GM12878 (cell line): ENCODE data around the gene ADAMTS7. TPM values are rescaled to one million over a fixed set of nuclear protein-coding genes. Genes with fewer than 3 reads are reported as not detected.

Experiments
- ATAC-seq: fragments of 200-7000 bp; cut with Tn5 transposase; 3 replicates; pipeline ENCODE4 v1.9.1; 2020; ENCODE audit warnings: mild to moderate bottlenecking, moderate library complexity
- BruUV-seq: library from RNA; stranded (reverse); fragments of 400-500 nt; replicated peaks from 2 replicates; lab custom pipeline; 2021; lab: Mats Ljungman, UMichigan
- CTCF ChIA-PET: fragments of 300-600 bp; sonication (Branson Sonifier 250); formaldehyde crosslinking; extraction: SDS; loops from one replicate; lab custom pipeline; 2021; ENCODE audit warnings: inconsistent platforms; lab: Yijun Ruan, JAX
- POLR2A ChIA-PET: fragments of 350-600 bp; formaldehyde crosslinking; extraction: SDS; loops from one replicate; lab custom pipeline; 2021; ENCODE audit warnings: inconsistent platforms; lab: Charles Lee
- RAD21 ChIA-PET: fragments of 300-600 bp; sonication (Branson Sonifier 250); formaldehyde crosslinking; loops from one replicate; lab custom pipeline; 2023; ENCODE audit warnings: antibody characterized with exemption; ENCODE audit not compliant: unreplicated experiment; lab: Charles Lee
- SMC1A ChIA-PET: fragments of 300-600 bp; sonication (Branson Sonifier 250); formaldehyde crosslinking; loops from one replicate; lab custom pipeline; 2023; ENCODE audit not compliant: unreplicated experiment, uncharacterized antibody; lab: Charles Lee
- DNase-seq: peaks from one replicate; pipeline ENCODE4 v3.0.0-alpha.2; 2011; ENCODE audit warnings: low read depth, low spot score
- FAIRE-seq: peaks from 3 replicates; lab custom pipeline; 2011; peaks lifted over from hg19 to GRCh38; lab: Jason Lieb, UNC
- H2AFZ ChIP-seq: 2 replicates; pipeline ENCODE4 v1.6.0; 2011; ENCODE audit warnings: low read depth, low read length, control low read depth; ENCODE audit not compliant: control insufficient read depth
- H3K27ac ChIP-seq: 2 replicates; pipeline ENCODE4 v1.5.1; 2011; ENCODE audit warnings: control low read depth; ENCODE audit not compliant: control insufficient read depth, insufficient read depth
- H3K27me3 ChIP-seq, 2 experiments: replicated peaks in 1 of 2; 2 replicates each; pipeline versions ENCODE4 v1.6.0 to v1.6.1; 2011; ENCODE audit warnings: low read length in 1 of 2; ENCODE audit not compliant: control insufficient read depth in 2 of 2, insufficient read depth in 2 of 2
- H3K36me3 ChIP-seq, 2 experiments: 2 replicates each; pipeline ENCODE4 v1.5.1; 2011; ENCODE audit warnings: low read length in 1 of 2; ENCODE audit not compliant: control insufficient read depth in 2 of 2, insufficient read depth in 2 of 2
- H3K4me1 ChIP-seq: 2 replicates; pipeline ENCODE4 v1.6.1; 2011; ENCODE audit warnings: mild to moderate bottlenecking, low read length, moderate library complexity, mixed read lengths; ENCODE audit not compliant: control insufficient read depth, insufficient read depth
- H3K4me2 ChIP-seq: 2 replicates; pipeline ENCODE4 v1.6.0; 2011; ENCODE audit warnings: control low read depth; ENCODE audit not compliant: control insufficient read depth, insufficient read depth
- H3K4me3 ChIP-seq: fragments of 200-600 bp; sonication (generic); 2 replicates; pipeline ENCODE4 v1.5.1; 2016
- H3K79me2 ChIP-seq: 2 replicates; pipeline ENCODE4 v1.6.0; 2011; ENCODE audit warnings: low read length; ENCODE audit not compliant: control insufficient read depth, insufficient read depth
- H3K9ac ChIP-seq: 2 replicates; pipeline ENCODE4 v1.8.0; 2011; ENCODE audit warnings: low read length, control low read depth, mixed read lengths; ENCODE audit not compliant: control insufficient read depth, insufficient read depth
- H3K9me3 ChIP-seq: replicated peaks from 3 replicates; pipeline ENCODE4 v1.5.1; 2011; ENCODE audit warnings: mild to moderate bottlenecking, low read length; ENCODE audit not compliant: control insufficient read depth, insufficient read depth
- H4K20me1 ChIP-seq: 2 replicates; pipeline ENCODE4 v1.6.0; 2011; ENCODE audit not compliant: control insufficient read depth, insufficient read depth
- ASH2L ChIP-seq: fragments of 300-600, 200-600 bp; sonication (generic); IDR thresholded peaks from 2 replicates; pipeline ENCODE4 v1.6.1; 2017; ENCODE audit warnings: low read depth, mild to moderate bottlenecking, borderline replicate concordance
- FOXM1 ChIP-seq: IDR thresholded peaks from 2 replicates; pipeline ENCODE4 v1.6.1; 2012; ENCODE audit warnings: low read depth, mild to moderate bottlenecking, inconsistent platforms, low read length, moderate library complexity
- LARP7 ChIP-seq: fragments of 450-650 bp; IDR thresholded peaks from 2 replicates; pipeline ENCODE4 v1.6.1; 2017; ENCODE audit warnings: mild to moderate bottlenecking
- MEF2A ChIP-seq: IDR thresholded peaks from 2 replicates; pipeline ENCODE4 v1.6.1; 2011; ENCODE audit warnings: low read depth, mild to moderate bottlenecking, low read length, moderate library complexity; ENCODE audit not compliant: insufficient read depth
- NRF1 ChIP-seq: conservative IDR thresholded peaks from 2 replicates; pipeline ENCODE4 v1.6.1; 2011; ENCODE audit warnings: mild to moderate bottlenecking, low read depth, low read length, improper control_type of control experiment
- POLR2A ChIP-seq: IDR thresholded peaks from 2 replicates; pipeline ENCODE4 v1.6.1; 2011; ENCODE audit warnings: low read depth, mild to moderate bottlenecking, low read length
- RAD51 ChIP-seq: fragments of 450-650 bp; IDR thresholded peaks from 2 replicates; pipeline ENCODE4 v1.6.1; 2016; ENCODE audit warnings: moderate library complexity, mild to moderate bottlenecking, inconsistent platforms
- RBBP5 ChIP-seq: fragments of 200-600 bp; sonication (generic); conservative IDR thresholded peaks from 2 replicates; pipeline ENCODE4 v1.6.1; 2016
- SIN3A ChIP-seq: IDR thresholded peaks from 2 replicates; pipeline ENCODE4 v1.6.1; 2012; ENCODE audit warnings: low read depth, low read length, improper control_type of control experiment
- SREBF2 ChIP-seq: IDR thresholded peaks from 2 replicates; pipeline ENCODE4 v1.6.1; 2012; ENCODE audit warnings: mild to moderate bottlenecking, low read length
- SRF ChIP-seq, 2 experiments: IDR thresholded peaks; 2 replicates each; pipeline ENCODE4 v1.6.1; 2011; ENCODE audit warnings: low read depth in 2 of 2, low read length in 2 of 2, mild to moderate bottlenecking in 1 of 2, moderate library complexity in 1 of 2
- ZNF24 ChIP-seq: fragments of 450-650 bp; IDR thresholded peaks from 2 replicates; pipeline ENCODE4 v1.6.1; 2017; ENCODE audit warnings: antibody characterized with exemption, mild to moderate bottlenecking
- ZNF384 ChIP-seq: IDR thresholded peaks from 2 replicates; pipeline ENCODE4 v1.6.1; 2012; ENCODE audit warnings: low read depth, mild to moderate bottlenecking, low read length, improper control_type of control experiment, borderline replicate concordance
- WGBS: methylation state at CpG from one replicate; pipeline ENCODE4 v1.1.6; 2016; ENCODE audit warnings: low lambda C conversion rate; ENCODE audit not compliant: insufficient replicate concordance, insufficient coverage; ENCODE audit errors: missing lambda C conversion rate; 5-methylcytosine and 5-hydroxymethylcytosine counted together
- in situ Hi-C: fragments of 300-500 bp; cut with MboI; formaldehyde crosslinking; loops from 9 replicates; pipeline ENCODE4 v1.14.3; 2018; ENCODE audit warnings: mixed read lengths
- intact Hi-C: fragments of 100-400 bp; cut with micrococcal nuclease; formaldehyde crosslinking; loops from one replicate; pipeline ENCODE4 v1.14.2; 2022; ENCODE audit not compliant: unreplicated experiment
- polyA plus RNA-seq, 11 experiments: library from polyadenylated mRNA; depleted of rRNA in 4 of 11; unstranded in 6 of 11; stranded (reverse) in 5 of 11; fragments of >200 nt; fragmentation: Nextera tagmentation in 4 of 11; fragmentation: Illumina TruSeq in 1 of 11; extraction: Ambion mirVana in 4 of 11; extraction: Trizol in 1 of 11; gene quantifications; 1 replicate in 1 of 11; 2 replicates in 10 of 11; pipeline versions ENCODE4 v1.2.1 to v1.2.3, GENCODE V29; 2011 to 2016; ENCODE audit warnings: inconsistent platforms in 2 of 11, missing spikeins in 2 of 11, low read depth in 1 of 11
- total RNA-seq, 4 experiments: library from RNA; depleted of rRNA in 3 of 4; stranded (reverse); fragments of >200 nt in 3 of 4; fragmentation: Illumina TruSeq in 1 of 4; extraction: Trizol in 1 of 4; gene quantifications; 2 replicates each; pipeline versions ENCODE4 v1.2.1 to v1.2.3, GENCODE V29; 2013 to 2021
- TF ChIP-seq, protein P1 (sequence below): IDR thresholded peaks from 2 replicates; pipeline ENCODE4 v1.6.1; 2012; ENCODE audit warnings: low read length, inconsistent platforms

ADAMTS7 gene
- total and polyA plus RNA-seq, 10 of the 15 experiments (the other 5 are each of a cell fraction or from before 2014, with no cell fraction given): 0.03 to 0.28 (median 0.06) TPM; not detected in 6

DNA sequence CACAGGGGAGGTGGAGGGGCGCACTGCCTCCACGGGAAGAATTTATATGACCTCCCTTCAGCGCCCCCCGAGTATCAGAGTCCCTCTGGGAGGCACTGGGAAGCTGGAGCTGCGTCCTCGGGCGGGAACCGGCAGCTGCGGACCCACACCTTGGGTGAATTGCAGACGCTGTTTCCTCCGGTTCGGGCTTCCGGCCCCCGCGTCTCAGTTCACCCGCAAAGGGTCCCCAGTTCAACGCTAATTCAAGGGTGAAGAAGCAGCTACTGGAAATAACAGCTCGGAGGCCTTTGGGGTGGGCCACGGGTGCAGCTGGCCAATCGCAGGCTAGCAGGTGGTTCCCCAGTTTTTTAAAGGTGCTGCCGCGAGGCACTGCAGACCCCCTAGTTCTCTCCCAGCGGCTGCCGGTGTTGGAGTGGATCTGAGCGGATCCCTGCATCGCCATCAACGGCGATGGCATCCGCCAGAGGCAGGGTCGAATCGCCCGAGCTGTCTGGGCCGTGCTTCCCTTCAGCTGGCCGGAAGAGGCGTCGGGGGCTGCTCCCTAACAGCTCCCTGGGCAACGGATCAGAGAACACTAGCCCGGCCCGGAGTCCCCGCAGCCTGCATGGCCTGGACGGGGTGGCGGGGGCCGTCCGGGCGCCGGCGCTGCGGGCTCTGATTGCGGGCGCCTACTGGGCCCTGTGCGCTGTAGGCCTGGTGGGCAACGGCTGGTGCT, 19.4 kb upstream of the ADAMTS7 start:
- RAD21 ChIA-PET: no interaction called here
- no peak for DNase-seq
- Histone ChIP-seq H3K4me2 (peak overlapping the region; percentile 33), H4K20me1 (no peaks in the 10 kb centered on the region), H3K9me3 (no peaks in the 10 kb centered on the region), H3K9ac (no peak overlapping the region; the same call in 1 of the 2 replicates), H3K4me1 (no peaks in the 10 kb centered on the region; the same call in 1 of the 2 replicates), H3K4me3 (no peak overlapping the region), H3K79me2 (no peaks in the 10 kb centered on the region), H3K36me3 (no peaks in the 10 kb centered on the region), H3K27me3 (no peaks in the 10 kb centered on the region; a peak in 1 of 4 replicates), H3K27ac (no peak overlapping the region), H2AFZ (peak overlapping the region; percentile 78)
- no TSS peak for BruUV-seq
- POLR2A ChIA-PET: no interaction called here
- 49% methylated on average over 52 of the region's 52 CpGs for WGBS
- TF ChIP-seq ASH2L (no peak), POLR2A (peak; percentile 47; the same call in 1 of the 2 replicates)
- TF ChIP-seq, protein P1, sequence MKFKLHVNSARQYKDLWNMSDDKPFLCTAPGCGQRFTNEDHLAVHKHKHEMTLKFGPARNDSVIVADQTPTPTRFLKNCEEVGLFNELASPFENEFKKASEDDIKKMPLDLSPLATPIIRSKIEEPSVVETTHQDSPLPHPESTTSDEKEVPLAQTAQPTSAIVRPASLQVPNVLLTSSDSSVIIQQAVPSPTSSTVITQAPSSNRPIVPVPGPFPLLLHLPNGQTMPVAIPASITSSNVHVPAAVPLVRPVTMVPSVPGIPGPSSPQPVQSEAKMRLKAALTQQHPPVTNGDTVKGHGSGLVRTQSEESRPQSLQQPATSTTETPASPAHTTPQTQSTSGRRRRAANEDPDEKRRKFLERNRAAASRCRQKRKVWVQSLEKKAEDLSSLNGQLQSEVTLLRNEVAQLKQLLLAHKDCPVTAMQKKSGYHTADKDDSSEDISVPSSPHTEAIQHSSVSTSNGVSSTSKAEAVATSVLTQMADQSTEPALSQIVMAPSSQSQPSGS: no peak
- intact Hi-C loops: no loop called here
- CTCF ChIA-PET: interaction anchor here (0.7 kb wide), 1 partner anchor 17 kb away, joined by 3 read pairs; no protein-coding TSS in a partner anchor
- peak; percentile 65 for ATAC-seq
- SMC1A ChIA-PET: no interaction called here
- no peak for FAIRE-seq
- in situ Hi-C loops: no loop called here

DNA sequence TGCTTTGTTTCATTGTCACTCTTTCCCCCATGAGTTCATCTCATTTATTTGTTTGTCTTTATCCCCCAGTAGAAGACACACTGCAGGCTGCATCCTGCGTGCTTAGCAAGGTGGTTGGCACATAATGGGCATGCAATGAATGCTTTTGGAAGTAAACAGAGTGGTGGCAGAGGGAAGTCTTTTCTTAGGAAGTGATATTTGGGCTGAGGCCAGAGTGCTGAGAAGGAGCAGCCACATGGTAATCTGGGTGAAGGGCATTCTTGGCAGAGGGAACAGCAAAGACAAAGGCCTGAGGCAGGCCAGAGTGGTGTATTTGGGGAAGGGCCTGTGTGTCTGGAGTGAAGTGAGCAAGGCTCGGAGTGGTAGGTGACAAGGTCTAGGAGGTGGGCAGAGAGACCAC, 17.7 kb upstream of the ADAMTS7 start:
- H2AFZ ChIP-seq: no peak overlapping the region
- ChIA-PET RAD21 (no interaction called here), POLR2A (no interaction called here), CTCF (no interaction called here), SMC1A (interaction anchor here (0.5 kb wide), 1 partner anchor 282 kb away, joined by 4 read pairs; no protein-coding TSS in a partner anchor)
- FAIRE-seq (no peak), ATAC-seq (no peak), DNase-seq (no peak)
- no peaks in the 10 kb centered on the region for H3K9me3 ChIP-seq
- H3K79me2 ChIP-seq: no peaks in the 10 kb centered on the region
- no peaks in the 10 kb centered on the region for H4K20me1 ChIP-seq
- H3K4me2 ChIP-seq: no peak overlapping the region
- no TSS peak for BruUV-seq
- in situ Hi-C loops: no loop called here
- no peak overlapping the region for H3K4me3 ChIP-seq
- TF ChIP-seq NRF1 (no peak), RBBP5 (no peak), ZNF384 (no peak), ZNF24 (no peak), LARP7 (no peak), SREBF2 (no peak), SIN3A (no peak), SRF (IDR thresholded peaks at IDR 0.05; ENCODE audit: low read depth in 2 of 2, low read length in 2 of 2) (no peak), FOXM1 (no peak), RAD51 (no peak), MEF2A (no peak)
- no peaks in the 10 kb centered on the region; the same call in 1 of the 2 replicates for H3K4me1 ChIP-seq
- H3K27ac ChIP-seq: no peak overlapping the region
- intact Hi-C loops: no loop called here
- H3K9ac ChIP-seq: no peak overlapping the region
- no peaks in the 10 kb centered on the region for H3K36me3 ChIP-seq
- WGBS: 48% methylated on average over 2 of the region's 2 CpGs
- no peaks in the 10 kb centered on the region; a peak in 1 of 4 replicates for H3K27me3 ChIP-seq
